ENCODE measurements around the gene INPP5A. TPM values are rescaled to one million over a fixed set of nuclear protein-coding genes. Genes with fewer than 3 reads are reported as not detected.
"Not testable (repeated sequence)": the region's sequence is repeated elsewhere in the genome, so short reads cannot be mapped to it uniquely, and the experiment has no call there.

The INPP5A gene
- total RNA-seq, 1 donor from 2014 or later, result 30.6 TPM

GRCh38 chr10:132571650-132572544, 34.3 kb downstream of the INPP5A start:
- no peak for DNase-seq (ENCODE audit: low spot score, unreplicated experiment)
- no peaks in the 10 kb centered on the region for H3K27me3 Mint-ChIP-seq
- H3K36me3 Mint-ChIP-seq (ENCODE audit: insufficient read depth), result no peaks in the 10 kb centered on the region
- TF ChIP-seq CTCF (IDR thresholded peaks at IDR 0.05; ENCODE audit: unreplicated experiment), result no peak
- H3K4me1 Mint-ChIP-seq (ENCODE audit: low read depth), result peaks cover 11% of the 10 kb centered on the region
- no peak overlapping the region for H3K27ac Mint-ChIP-seq
- H3K4me3 Mint-ChIP-seq (ENCODE audit: low read depth), result no peak overlapping the region
- H3K9me3 Mint-ChIP-seq (ENCODE audit: low read depth), result no peaks in the 10 kb centered on the region

- H3K9me3 Mint-ChIP-seq (ENCODE audit: low read depth), result no peaks in the 10 kb centered on the region
- no peak for DNase-seq (ENCODE audit: low spot score, unreplicated experiment)
- H3K4me3 Mint-ChIP-seq (ENCODE audit: low read depth), result no peak overlapping the region
- TF ChIP-seq CTCF (IDR thresholded peaks at IDR 0.05; ENCODE audit: unreplicated experiment), result no peak
- H3K36me3 Mint-ChIP-seq (ENCODE audit: insufficient read depth), result no peaks in the 10 kb centered on the region
- no peak overlapping the region for H3K27ac Mint-ChIP-seq
- peaks cover 13% of the 10 kb centered on the region for H3K4me1 Mint-ChIP-seq (ENCODE audit: low read depth)
- no peaks in the 10 kb centered on the region for H3K27me3 Mint-ChIP-seq
Measured at GRCh38 chr10:132572545-132572937, 35.0 kb downstream of the INPP5A start.

GRCh38 chr10:132572946-132573345, 35.4 kb downstream of the INPP5A start:
- not testable (repeated sequence) for DNase-seq (ENCODE audit: low spot score, unreplicated experiment); H3K9me3 Mint-ChIP-seq (ENCODE audit: low read depth); H3K36me3 Mint-ChIP-seq (ENCODE audit: insufficient read depth); H3K27me3 Mint-ChIP-seq; H3K4me3 Mint-ChIP-seq (ENCODE audit: low read depth); H3K27ac Mint-ChIP-seq
- H3K4me1 Mint-ChIP-seq (ENCODE audit: low read depth), result peaks cover 16% of the 10 kb centered on the region

- no peak for DNase-seq (ENCODE audit: low spot score, unreplicated experiment)
- Mint-ChIP-seq H3K4me3 (ENCODE audit: low read depth) (no peak overlapping the region), H3K36me3 (ENCODE audit: insufficient read depth) (no peaks in the 10 kb centered on the region), H3K27ac (no peak overlapping the region), H3K4me1 (ENCODE audit: low read depth) (peaks cover 18% of the 10 kb centered on the region), H3K9me3 (ENCODE audit: low read depth) (no peaks in the 10 kb centered on the region), H3K27me3 (no peaks in the 10 kb centered on the region)
- TF ChIP-seq CTCF (IDR thresholded peaks at IDR 0.05; ENCODE audit: unreplicated experiment), result no peak
Measured at GRCh38 chr10:132574288-132574687, 36.7 kb downstream of the INPP5A start.

GRCh38 chr10:132574783-132575319, 37.3 kb downstream of the INPP5A start:
- H3K27me3 Mint-ChIP-seq, result no peaks in the 10 kb centered on the region
- no peaks in the 10 kb centered on the region for H3K9me3 Mint-ChIP-seq (ENCODE audit: low read depth)
- no peaks in the 10 kb centered on the region for H3K36me3 Mint-ChIP-seq (ENCODE audit: insufficient read depth)
- TF ChIP-seq CTCF (IDR thresholded peaks at IDR 0.05; ENCODE audit: unreplicated experiment), result no peak
- H3K4me3 Mint-ChIP-seq (ENCODE audit: low read depth), result no peak overlapping the region
- peaks cover 18% of the 10 kb centered on the region for H3K4me1 Mint-ChIP-seq (ENCODE audit: low read depth)
- no peak for DNase-seq (ENCODE audit: low spot score, unreplicated experiment)
- H3K27ac Mint-ChIP-seq, result peak overlapping the region; percentile 78

Data from progenitor cell of endocrine pancreas (in vitro differentiated cells).